ENCODE measurements around the gene KRT74. TPM values are rescaled to one million over a fixed set of nuclear protein-coding genes. Genes with fewer than 3 reads are reported as not detected.

The KRT74 gene
- total and polyA plus RNA-seq, 2 of the 8 experiments (the other 6 are each of a cell fraction or from before 2014, with no cell fraction given) = not detected

DNA sequence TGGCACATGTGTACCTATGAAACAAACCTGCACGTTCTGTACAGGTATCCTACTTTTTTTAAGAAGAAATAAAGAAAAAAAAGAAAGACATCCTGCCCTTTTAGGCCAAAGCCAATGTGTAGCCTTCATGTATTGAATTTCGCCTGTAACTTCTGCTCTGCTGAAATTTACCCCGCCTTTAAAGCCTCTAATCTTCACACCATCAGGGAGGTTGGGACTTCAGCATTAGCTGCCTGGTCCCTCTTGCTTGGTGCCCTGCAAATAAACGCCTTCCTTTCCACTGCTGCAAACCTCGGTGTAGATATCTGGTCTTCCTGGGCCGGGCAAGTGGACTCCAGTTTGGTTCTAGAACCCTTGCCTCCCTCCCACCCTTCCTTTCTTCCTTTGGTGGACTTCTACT lies 18.1 kb downstream of the KRT74 start (continued):
- TF ChIP-seq USF2 (IDR thresholded peaks at IDR 0.05; ENCODE audit: low read length) (no peak), CBX8 (IDR thresholded peaks at IDR 0.05; ENCODE audit: borderline replicate concordance, low read depth, low read length) (no peak), GTF2F1 (IDR thresholded peaks at IDR 0.05; ENCODE audit: borderline replicate concordance, low read depth, low read length) (no peak), RXRA (IDR thresholded peaks at IDR 0.05; ENCODE audit: insufficient read depth, low read depth, low read length) (no peak), KDM1A (IDR thresholded peaks at IDR 0.05; ENCODE audit: borderline replicate concordance, low read length) (no peak)
